Epithelial cell of proximal tubule (primary cell): ENCODE data around the gene IDI1. TPM values are rescaled to one million over a fixed set of nuclear protein-coding genes. Genes with fewer than 3 reads are reported as not detected.

Experiments used
- DNase-seq: peaks from one replicate; pipeline ENCODE4 v3.0.0-alpha.2; 2011; ENCODE audit warnings: low read depth
- H3K4me3 ChIP-seq: 2 replicates; pipeline ENCODE4 v1.5.1; 2011; ENCODE audit warnings: low read depth, mild to moderate bottlenecking, low read length
- total RNA-seq: library from RNA; depleted of rRNA; stranded (reverse); fragments of >200 nt; gene quantifications from 2 replicates; pipeline ENCODE4 v1.2.3, GENCODE V29; 2015
- TF ChIP-seq, protein P1 (sequence below): conservative IDR thresholded peaks from 2 replicates; pipeline ENCODE4 v1.5.1; 2012; ENCODE audit warnings: low read depth, mild to moderate bottlenecking, low read length

The IDI1 gene
- total RNA-seq, 1 donor from 2014 or later, result 40.7 TPM

- no peak for DNase-seq
- TF ChIP-seq, protein P1, sequence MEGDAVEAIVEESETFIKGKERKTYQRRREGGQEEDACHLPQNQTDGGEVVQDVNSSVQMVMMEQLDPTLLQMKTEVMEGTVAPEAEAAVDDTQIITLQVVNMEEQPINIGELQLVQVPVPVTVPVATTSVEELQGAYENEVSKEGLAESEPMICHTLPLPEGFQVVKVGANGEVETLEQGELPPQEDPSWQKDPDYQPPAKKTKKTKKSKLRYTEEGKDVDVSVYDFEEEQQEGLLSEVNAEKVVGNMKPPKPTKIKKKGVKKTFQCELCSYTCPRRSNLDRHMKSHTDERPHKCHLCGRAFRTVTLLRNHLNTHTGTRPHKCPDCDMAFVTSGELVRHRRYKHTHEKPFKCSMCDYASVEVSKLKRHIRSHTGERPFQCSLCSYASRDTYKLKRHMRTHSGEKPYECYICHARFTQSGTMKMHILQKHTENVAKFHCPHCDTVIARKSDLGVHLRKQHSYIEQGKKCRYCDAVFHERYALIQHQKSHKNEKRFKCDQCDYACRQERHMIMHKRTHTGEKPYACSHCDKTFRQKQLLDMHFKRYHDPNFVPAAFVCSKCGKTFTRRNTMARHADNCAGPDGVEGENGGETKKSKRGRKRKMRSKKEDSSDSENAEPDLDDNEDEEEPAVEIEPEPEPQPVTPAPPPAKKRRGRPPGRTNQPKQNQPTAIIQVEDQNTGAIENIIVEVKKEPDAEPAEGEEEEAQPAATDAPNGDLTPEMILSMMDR, result no peak
- no peak overlapping the region for H3K4me3 ChIP-seq
Observed at GRCh38 chr10:1035201-1035600, 13.7 kb downstream of the IDI1 start.

GRCh38 chr10:1034758-1035157 is 14.2 kb downstream of the IDI1 start:
- TF ChIP-seq, protein P1, result no peak
- DNase-seq, result no peak
- H3K4me3 ChIP-seq, result no peak overlapping the region

- H3K4me3 ChIP-seq, result no peak overlapping the region
- TF ChIP-seq, protein P1, result no peak
- no peak for DNase-seq
Observed at GRCh38 chr10:1033601-1034000, 15.3 kb downstream of the IDI1 start.

- DNase-seq, result no peak
- no peak overlapping the region for H3K4me3 ChIP-seq
- TF ChIP-seq, protein P1, result no peak
Observed at GRCh38 chr10:1029838-1030237, 19.1 kb downstream of the IDI1 start.

DNA sequence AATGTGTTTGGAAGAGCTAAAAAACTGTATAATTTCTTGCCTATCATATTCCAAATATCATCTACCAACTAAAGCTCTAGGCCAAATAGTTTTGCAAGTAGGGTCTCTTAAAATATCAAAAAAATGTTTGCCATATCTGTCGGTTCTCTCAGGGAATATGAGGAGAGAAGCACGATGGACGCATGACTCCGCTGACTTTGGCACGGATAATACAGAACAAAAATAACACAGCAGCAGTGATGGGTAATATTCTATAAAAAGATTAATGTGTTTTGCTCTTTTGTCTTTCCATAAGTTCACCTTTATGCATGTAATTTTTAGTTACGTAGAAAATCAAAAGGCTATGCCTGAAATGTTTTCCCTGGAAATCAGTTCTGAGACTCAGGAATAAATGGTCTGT is 22.3 kb downstream of the IDI1 start:
- no peak for DNase-seq
- TF ChIP-seq, protein P1, result no peak
- no peak overlapping the region for H3K4me3 ChIP-seq

- TF ChIP-seq, protein P1, result no peak
- DNase-seq, result no peak
- H3K4me3 ChIP-seq, result no peak within 1 kb of the TSS
Observed at GRCh38 chr10:1025683-1026082, 23.2 kb downstream of the IDI1 start, which contains the start of gene IDI2. Gene IDI2 (minus strand): TSS chr10:1025859. CDS start chr10:1024723, 1,136 bp downstream.

DNA sequence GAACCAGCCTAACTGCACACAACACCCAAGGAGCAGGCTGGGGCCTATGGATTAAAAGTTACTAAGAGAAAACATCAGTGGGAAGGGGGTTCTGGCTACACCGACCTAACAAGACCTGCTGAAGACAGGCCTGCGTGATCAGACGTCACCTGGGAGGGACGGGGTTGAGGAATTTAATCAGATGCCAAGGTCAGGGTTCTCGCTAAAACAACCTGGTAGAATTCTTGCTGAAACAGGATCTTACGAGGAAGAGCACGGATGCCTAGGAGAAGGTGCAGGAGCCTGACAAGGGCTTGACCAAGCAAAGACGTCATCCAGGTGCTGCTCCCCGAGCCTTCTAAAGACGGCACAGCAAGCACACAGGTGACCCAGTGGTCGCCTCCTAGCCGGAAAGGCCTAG is 24.8 kb downstream of the IDI1 start:
- no peak for DNase-seq

More for the DNA sequence above, 24.8 kb downstream of the IDI1 start:
- TF ChIP-seq, protein P1, result no peak
- no peak overlapping the region for H3K4me3 ChIP-seq
